NCI-H2227 treated with DMSO at 0.1 percent for 48 hours (cell line): Measurements from ENCODE around the gene AADACL2.
"Not testable (repeated sequence)": the region's sequence is repeated elsewhere in the genome, so short reads cannot be mapped to it uniquely, and the experiment has no call there.

Source experiments
- DNase-seq: peaks from one replicate; lab custom pipeline; 2025; lab: John Stamatoyannopoulos, UW

The AADACL2 gene

GRCh38 chr3:151766454-151766853, 32.7 kb downstream of the AADACL2 start:
- no peak for DNase-seq

- DNase-seq, result no peak
Measured at GRCh38 chr3:151768393-151768930, 34.7 kb downstream of the AADACL2 start.

- no peak for DNase-seq
Measured at GRCh38 chr3:151769175-151769574, 35.4 kb downstream of the AADACL2 start.

GRCh38 chr3:151770956-151771355, 37.2 kb downstream of the AADACL2 start:
- DNase-seq, result no peak

GRCh38 chr3:151772825-151773480, 39.2 kb downstream of the AADACL2 start:
- DNase-seq, result no peak

- DNase-seq, result no peak
Measured at GRCh38 chr3:151774235-151774634, 40.5 kb downstream of the AADACL2 start.

GRCh38 chr3:151774910-151775309, 41.2 kb downstream of the AADACL2 start:
- DNase-seq, result no peak

GRCh38 chr3:151775314-151776258, 41.9 kb downstream of the AADACL2 start:
- DNase-seq, result no peak

GRCh38 chr3:151776259-151776740, 42.6 kb downstream of the AADACL2 start:
- DNase-seq, result no peak

- no peak for DNase-seq
Measured at GRCh38 chr3:151777880-151778279, 44.2 kb downstream of the AADACL2 start.

GRCh38 chr3:151787626-151788025, 53.9 kb downstream of the AADACL2 start:
- no peak for DNase-seq

GRCh38 chr3:151788401-151788800, 54.7 kb downstream of the AADACL2 start:
- no peak for DNase-seq

- DNase-seq, result no peak
Measured at GRCh38 chr3:151789853-151790463, 56.2 kb downstream of the AADACL2 start.

- DNase-seq, result not testable (repeated sequence)
Measured at GRCh38 chr3:151790763-151791162, 57.0 kb downstream of the AADACL2 start.

GRCh38 chr3:151792411-151792810, 58.7 kb downstream of the AADACL2 start:
- no peak for DNase-seq

GRCh38 chr3:151793636-151794035, 59.9 kb downstream of the AADACL2 start:
- no peak for DNase-seq

- no peak for DNase-seq
Measured at GRCh38 chr3:151794080-151794479, 60.4 kb downstream of the AADACL2 start.

- no peak for DNase-seq
Measured at GRCh38 chr3:151795276-151795675, 61.5 kb downstream of the AADACL2 start.

- DNase-seq, result no peak
Measured at GRCh38 chr3:151796105-151796680, 62.5 kb downstream of the AADACL2 start.

GRCh38 chr3:151798466-151798865, 64.7 kb downstream of the AADACL2 start:
- DNase-seq, result no peak

- DNase-seq, result no peak
Measured at GRCh38 chr3:151800431-151800830, 66.7 kb downstream of the AADACL2 start.

- DNase-seq, result no peak
Measured at GRCh38 chr3:151804267-151804666, 70.5 kb downstream of the AADACL2 start.
